ENCODE data around the gene BGLAP.

BGLAP gene

GRCh38 chr1:156276532-156276931, 34.5 kb downstream of the BGLAP start:
- Histone ChIP-seq H3K27ac (ENCODE audit: low read length) (no peak overlapping the region), H3K27me3 (ENCODE audit: insufficient read depth, low read length, poor library complexity) (no peaks in the 10 kb centered on the region), H3K36me3 (ENCODE audit: insufficient read depth, low read length) (peaks cover 88% of the 10 kb centered on the region), H3K4me3 (ENCODE audit: low read depth in 1 of 2, low read length in 2 of 2) (no peak overlapping the region), H2AFZ (ENCODE audit: low read depth, low read length) (no peak overlapping the region), H4K20me1 (ENCODE audit: insufficient read depth, low read length) (peaks cover 44% of the 10 kb centered on the region), H3K79me2 (ENCODE audit: insufficient read depth, low read length) (peaks cover 41% of the 10 kb centered on the region), H3K9ac (ENCODE audit: low read depth, low read length) (no peak overlapping the region), H3K4me1 (ENCODE audit: insufficient read depth, low read length) (peaks cover 16% of the 10 kb centered on the region), H3K9me3 (ENCODE audit: insufficient read depth, low read length, severe bottlenecking) (no peaks in the 10 kb centered on the region), H3K4me2 (ENCODE audit: insufficient read depth, low read length) (no peak overlapping the region)
- TF ChIP-seq EZH2 (IDR thresholded peaks at IDR 0.05; ENCODE audit: borderline replicate concordance, low read depth, low read length, severe bottlenecking), result no peak
- TF ChIP-seq, protein P1, sequence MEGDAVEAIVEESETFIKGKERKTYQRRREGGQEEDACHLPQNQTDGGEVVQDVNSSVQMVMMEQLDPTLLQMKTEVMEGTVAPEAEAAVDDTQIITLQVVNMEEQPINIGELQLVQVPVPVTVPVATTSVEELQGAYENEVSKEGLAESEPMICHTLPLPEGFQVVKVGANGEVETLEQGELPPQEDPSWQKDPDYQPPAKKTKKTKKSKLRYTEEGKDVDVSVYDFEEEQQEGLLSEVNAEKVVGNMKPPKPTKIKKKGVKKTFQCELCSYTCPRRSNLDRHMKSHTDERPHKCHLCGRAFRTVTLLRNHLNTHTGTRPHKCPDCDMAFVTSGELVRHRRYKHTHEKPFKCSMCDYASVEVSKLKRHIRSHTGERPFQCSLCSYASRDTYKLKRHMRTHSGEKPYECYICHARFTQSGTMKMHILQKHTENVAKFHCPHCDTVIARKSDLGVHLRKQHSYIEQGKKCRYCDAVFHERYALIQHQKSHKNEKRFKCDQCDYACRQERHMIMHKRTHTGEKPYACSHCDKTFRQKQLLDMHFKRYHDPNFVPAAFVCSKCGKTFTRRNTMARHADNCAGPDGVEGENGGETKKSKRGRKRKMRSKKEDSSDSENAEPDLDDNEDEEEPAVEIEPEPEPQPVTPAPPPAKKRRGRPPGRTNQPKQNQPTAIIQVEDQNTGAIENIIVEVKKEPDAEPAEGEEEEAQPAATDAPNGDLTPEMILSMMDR (IDR thresholded peaks at IDR 0.05; ENCODE audit: borderline replicate concordance, extremely low read depth, low read length, poor library complexity, severe bottlenecking), result no peak
- no peak for ATAC-seq (ENCODE audit: insufficient read depth, low read depth)
- DNase-seq, result no peak

GRCh38 chr1:156276966-156277381, 35.0 kb downstream of the BGLAP start:
- H3K79me2 ChIP-seq (ENCODE audit: insufficient read depth, low read length), result peaks cover 46% of the 10 kb centered on the region
- no peak overlapping the region for H3K27ac ChIP-seq (ENCODE audit: low read length)
- DNase-seq, result no peak
- peaks cover 21% of the 10 kb centered on the region for H3K4me1 ChIP-seq (ENCODE audit: insufficient read depth, low read length)
- H3K27me3 ChIP-seq (ENCODE audit: insufficient read depth, low read length, poor library complexity), result no peaks in the 10 kb centered on the region
- peaks cover 83% of the 10 kb centered on the region for H3K36me3 ChIP-seq (ENCODE audit: insufficient read depth, low read length)
- no peak overlapping the region for H3K9ac ChIP-seq (ENCODE audit: low read depth, low read length)
- TF ChIP-seq, protein P1 (IDR thresholded peaks at IDR 0.05; ENCODE audit: borderline replicate concordance, extremely low read depth, low read length, poor library complexity, severe bottlenecking), result no peak
- TF ChIP-seq EZH2 (IDR thresholded peaks at IDR 0.05; ENCODE audit: borderline replicate concordance, low read depth, low read length, severe bottlenecking), result no peak
- H3K9me3 ChIP-seq (ENCODE audit: insufficient read depth, low read length, severe bottlenecking), result no peaks in the 10 kb centered on the region
- peaks cover 48% of the 10 kb centered on the region for H4K20me1 ChIP-seq (ENCODE audit: insufficient read depth, low read length)
- H3K4me2 ChIP-seq (ENCODE audit: insufficient read depth, low read length), result no peak overlapping the region
- no peak overlapping the region for H2AFZ ChIP-seq (ENCODE audit: low read depth, low read length)
- ATAC-seq (ENCODE audit: insufficient read depth, low read depth), result no peak
- no peak overlapping the region for H3K4me3 ChIP-seq (ENCODE audit: low read depth in 1 of 2, low read length in 2 of 2)

DNA sequence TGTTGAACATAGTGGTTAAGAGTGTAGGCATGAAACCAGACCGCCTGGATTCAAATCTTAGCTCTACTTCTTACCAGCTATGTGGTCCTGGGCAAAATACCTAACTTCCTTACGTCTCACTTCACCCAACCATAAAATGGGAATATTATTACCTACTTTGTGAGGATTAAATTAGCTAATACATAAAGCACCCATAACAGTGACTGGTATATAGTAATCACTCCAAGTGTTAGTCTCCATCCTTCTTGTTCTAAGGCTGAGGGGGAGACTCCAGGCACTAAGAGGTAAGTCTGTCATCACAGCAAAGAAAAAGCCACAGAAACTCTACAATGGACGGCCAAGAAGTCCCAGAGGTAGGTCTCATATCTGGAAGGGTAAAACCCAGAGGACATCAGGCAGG, 37.9 kb downstream of the BGLAP start:
- Histone ChIP-seq H4K20me1 (ENCODE audit: insufficient read depth, low read length) (peaks cover 43% of the 10 kb centered on the region), H2AFZ (ENCODE audit: low read depth, low read length) (no peak overlapping the region), H3K9ac (ENCODE audit: low read depth, low read length) (no peak overlapping the region), H3K27me3 (ENCODE audit: insufficient read depth, low read length, poor library complexity) (no peaks in the 10 kb centered on the region), H3K36me3 (ENCODE audit: insufficient read depth, low read length) (peaks cover 56% of the 10 kb centered on the region), H3K9me3 (ENCODE audit: insufficient read depth, low read length, severe bottlenecking) (no peaks in the 10 kb centered on the region), H3K4me2 (ENCODE audit: insufficient read depth, low read length) (peak overlapping the region; percentile 41; the same call in 1 of the 2 replicates), H3K79me2 (ENCODE audit: insufficient read depth, low read length) (peaks cover 69% of the 10 kb centered on the region), H3K27ac (ENCODE audit: low read length) (no peak overlapping the region), H3K4me3 (ENCODE audit: low read depth in 1 of 2, low read length in 2 of 2) (no peak overlapping the region), H3K4me1 (ENCODE audit: insufficient read depth, low read length) (peaks cover 37% of the 10 kb centered on the region)
- no peak for DNase-seq
- ATAC-seq (ENCODE audit: insufficient read depth, low read depth), result no peak
- TF ChIP-seq, protein P1 (IDR thresholded peaks at IDR 0.05; ENCODE audit: borderline replicate concordance, extremely low read depth, low read length, poor library complexity, severe bottlenecking), result no peak
- no peak for TF ChIP-seq EZH2 (IDR thresholded peaks at IDR 0.05; ENCODE audit: borderline replicate concordance, low read depth, low read length, severe bottlenecking)

DNA sequence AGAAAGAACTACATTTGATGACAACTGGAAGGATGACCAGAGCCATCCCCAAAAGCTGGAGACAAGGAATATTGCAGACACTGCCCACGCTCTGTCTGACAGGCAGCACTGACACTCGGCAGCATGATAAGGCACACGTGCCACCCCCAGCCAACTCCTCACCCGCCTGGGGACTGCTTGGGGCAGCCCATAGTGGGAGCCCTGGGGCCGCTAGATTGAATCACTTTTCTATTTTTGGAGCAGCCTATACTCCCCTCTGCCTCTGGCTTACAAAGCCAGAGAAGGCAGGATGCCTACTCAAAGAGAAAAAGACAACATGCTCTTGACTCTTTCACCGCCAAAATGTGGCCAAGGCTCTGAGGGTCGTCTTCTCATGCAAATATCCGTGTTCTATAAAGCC, 39.3 kb downstream of the BGLAP start:
- H2AFZ ChIP-seq (ENCODE audit: low read depth, low read length), result no peak overlapping the region
- H3K4me1 ChIP-seq (ENCODE audit: insufficient read depth, low read length), result peaks cover 37% of the 10 kb centered on the region
- H4K20me1 ChIP-seq (ENCODE audit: insufficient read depth, low read length), result peaks cover 43% of the 10 kb centered on the region
- DNase-seq (peak; percentile 19), ATAC-seq (ENCODE audit: insufficient read depth, low read depth) (no peak)
- peaks cover 53% of the 10 kb centered on the region for H3K36me3 ChIP-seq (ENCODE audit: insufficient read depth, low read length)
- H3K79me2 ChIP-seq (ENCODE audit: insufficient read depth, low read length), result peaks cover 70% of the 10 kb centered on the region
- TF ChIP-seq, protein P1 (IDR thresholded peaks at IDR 0.05; ENCODE audit: borderline replicate concordance, extremely low read depth, low read length, poor library complexity, severe bottlenecking), result no peak
- no peak for TF ChIP-seq EZH2 (IDR thresholded peaks at IDR 0.05; ENCODE audit: borderline replicate concordance, low read depth, low read length, severe bottlenecking)
- H3K27me3 ChIP-seq (ENCODE audit: insufficient read depth, low read length, poor library complexity), result no peaks in the 10 kb centered on the region
- H3K4me3 ChIP-seq (ENCODE audit: low read depth in 1 of 2, low read length in 2 of 2), result peak overlapping the region; percentile 80 to 91; a peak in 3 of 4 replicates
- H3K27ac ChIP-seq (ENCODE audit: low read length), result peak overlapping the region; percentile 86
- no peaks in the 10 kb centered on the region for H3K9me3 ChIP-seq (ENCODE audit: insufficient read depth, low read length, severe bottlenecking)
- peak overlapping the region; percentile 85 for H3K9ac ChIP-seq (ENCODE audit: low read depth, low read length)
- peak overlapping the region; percentile 92 for H3K4me2 ChIP-seq (ENCODE audit: insufficient read depth, low read length)

Measured in DND-41 (cell line).